Measurements from ENCODE around the gene JPH2.

DNA sequence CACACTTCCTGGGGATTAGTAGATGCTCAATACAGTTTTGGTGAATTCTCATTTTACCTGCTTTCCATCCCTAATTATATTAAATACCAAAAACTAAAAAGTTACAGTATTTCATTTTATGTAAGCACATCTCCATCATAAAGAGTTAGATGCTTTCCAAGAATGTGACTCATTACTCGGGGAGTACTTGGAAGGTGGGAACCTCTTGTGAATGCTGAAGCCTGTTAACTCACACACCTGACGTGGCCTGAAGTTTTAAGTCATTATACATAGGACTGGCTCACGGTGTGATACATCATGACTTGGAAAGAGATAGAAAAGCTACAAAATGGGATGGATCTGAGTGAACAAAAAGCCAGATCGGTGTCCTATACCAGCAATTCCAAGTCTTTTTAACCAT is 25.8 kb upstream of the JPH2 start:
- TF ChIP-seq, protein P1, sequence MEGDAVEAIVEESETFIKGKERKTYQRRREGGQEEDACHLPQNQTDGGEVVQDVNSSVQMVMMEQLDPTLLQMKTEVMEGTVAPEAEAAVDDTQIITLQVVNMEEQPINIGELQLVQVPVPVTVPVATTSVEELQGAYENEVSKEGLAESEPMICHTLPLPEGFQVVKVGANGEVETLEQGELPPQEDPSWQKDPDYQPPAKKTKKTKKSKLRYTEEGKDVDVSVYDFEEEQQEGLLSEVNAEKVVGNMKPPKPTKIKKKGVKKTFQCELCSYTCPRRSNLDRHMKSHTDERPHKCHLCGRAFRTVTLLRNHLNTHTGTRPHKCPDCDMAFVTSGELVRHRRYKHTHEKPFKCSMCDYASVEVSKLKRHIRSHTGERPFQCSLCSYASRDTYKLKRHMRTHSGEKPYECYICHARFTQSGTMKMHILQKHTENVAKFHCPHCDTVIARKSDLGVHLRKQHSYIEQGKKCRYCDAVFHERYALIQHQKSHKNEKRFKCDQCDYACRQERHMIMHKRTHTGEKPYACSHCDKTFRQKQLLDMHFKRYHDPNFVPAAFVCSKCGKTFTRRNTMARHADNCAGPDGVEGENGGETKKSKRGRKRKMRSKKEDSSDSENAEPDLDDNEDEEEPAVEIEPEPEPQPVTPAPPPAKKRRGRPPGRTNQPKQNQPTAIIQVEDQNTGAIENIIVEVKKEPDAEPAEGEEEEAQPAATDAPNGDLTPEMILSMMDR (conservative IDR thresholded peaks at IDR 0.05 in 1 of 2, IDR thresholded peaks at IDR 0.05 in 1 of 2; ENCODE audit: extremely low read depth in 1 of 2, insufficient read depth in 1 of 2, low read depth in 1 of 2, low read length in 2 of 2), result no peak
- TF ChIP-seq EZH2 (IDR thresholded peaks at IDR 0.05; ENCODE audit: borderline replicate concordance, low read length), result no peak
